G401 (cell line): ENCODE results near the gene COG5. TPM values are rescaled to one million over a fixed set of nuclear protein-coding genes. Genes with fewer than 3 reads are reported as not detected.
A peak's percentile ranks its signal among the peaks of the same experiment; 100 is the strongest.

Source experiments
- DNase-seq: peaks from one replicate; pipeline ENCODE4 v3.0.0-alpha.2; 2015; ENCODE audit warnings: low spot score
- in situ Hi-C: cut with HindIII; loops from 2 replicates; pipeline ENCODE4 v1.10.0; 2016; ENCODE audit warnings: low sequenced_read_pairs, mixed read lengths
- total RNA-seq: library from RNA; depleted of rRNA; stranded (reverse); fragments of >200 nt; shearing (Covaris generic); gene quantifications from 2 replicates; pipeline ENCODE4 v1.2.3, GENCODE V29; 2014

The COG5 gene
- total RNA-seq, 1 experiment from 2014 or later: 65.3 TPM

- no peak for DNase-seq
- in situ Hi-C loops: no loop called here
These were observed 383.3 kb downstream of the COG5 start for GRCh38 chr7:107180378-107180777.

- in situ Hi-C loops: no loop called here
- no peak for DNase-seq
These were observed 384.2 kb downstream of the COG5 start for GRCh38 chr7:107179326-107180164.

GRCh38 chr7:107173691-107174406, 389.9 kb downstream of the COG5 start:
- in situ Hi-C loops: no loop called here
- no peak for DNase-seq

- in situ Hi-C loops: no loop called here
- no peak for DNase-seq
These were observed 390.5 kb downstream of the COG5 start for GRCh38 chr7:107173191-107173590.

- DNase-seq: no peak
- in situ Hi-C loops: no loop called here
These were observed 391.3 kb downstream of the COG5 start for GRCh38 chr7:107172276-107173032.

- DNase-seq: no peak
- in situ Hi-C loops: no loop called here
These were observed 392.2 kb downstream of the COG5 start for GRCh38 chr7:107171496-107171895.

- in situ Hi-C loops: no loop called here
These were observed 393.4 kb downstream of the COG5 start for GRCh38 chr7:107170051-107170915.

GRCh38 chr7:107169120-107170050, 394.3 kb downstream of the COG5 start:
- DNase-seq: peak; percentile 99
- in situ Hi-C loops: no loop called here

More at GRCh38 chr7:107170051-107170915, 393.4 kb downstream of the COG5 start:
- no peak for DNase-seq

- DNase-seq: peak; percentile 100
- in situ Hi-C loops: no loop called here
These were observed 395.2 kb downstream of the COG5 start, which contains the start of gene HBP1 for GRCh38 chr7:107168233-107169119. Gene HBP1, plus strand, starts transcription at chr7:107169003. Its CDS starts 10,891 bp downstream, at chr7:107179894.

- peak; percentile 65 for DNase-seq
- in situ Hi-C loops: no loop called here
These were observed 396.1 kb downstream of the COG5 start for GRCh38 chr7:107167483-107168232.

- DNase-seq: no peak
- in situ Hi-C loops: no loop called here
These were observed 396.8 kb downstream of the COG5 start for GRCh38 chr7:107166736-107167426.

GRCh38 chr7:107165341-107165740, 398.4 kb downstream of the COG5 start:
- in situ Hi-C loops: no loop called here

GRCh38 chr7:107164092-107164491, 399.6 kb downstream of the COG5 start:
- in situ Hi-C loops: no loop called here

More at GRCh38 chr7:107165341-107165740, 398.4 kb downstream of the COG5 start:
- DNase-seq: no peak

GRCh38 chr7:107162475-107162874, 401.2 kb downstream of the COG5 start:
- no peak for DNase-seq
- in situ Hi-C loops: no loop called here

More at GRCh38 chr7:107164092-107164491, 399.6 kb downstream of the COG5 start:
- no peak for DNase-seq

- in situ Hi-C loops: no loop called here
- DNase-seq: no peak
These were observed 402.3 kb downstream of the COG5 start for GRCh38 chr7:107161415-107161814.
